C4-2B (cell line): Measurements from ENCODE around the gene NIT2.

Experiments
- CTCF ChIP-seq: fragments of 450-650 bp; conservative IDR thresholded peaks from 2 replicates; pipeline ENCODE4 v1.5.1; 2017; ENCODE audit warnings: mild to moderate bottlenecking
- ZFX ChIP-seq: fragments of 450-650 bp; IDR thresholded peaks from 2 replicates; pipeline ENCODE4 v1.6.1; 2017

- TF ChIP-seq CTCF (no peak), ZFX (no peak)
Observed at GRCh38 chr3:100310355-100310965, 24.1 kb upstream of the NIT2 start.
